Rectal smooth muscle tissue (tissue), 1 donor: Measurements from ENCODE around the gene LRMDA.

Experiments
- H3K27ac ChIP-seq: one replicate; pipeline ENCODE4 v1.7.0; 2013; ENCODE audit warnings: low read depth, low read length, inconsistent platforms
- H3K27me3 ChIP-seq: one replicate; pipeline ENCODE4 v1.7.0; 2013; ENCODE audit warnings: low read length; ENCODE audit not compliant: control insufficient read depth, insufficient read depth
- H3K36me3 ChIP-seq: one replicate; pipeline ENCODE4 v1.7.0; 2013; ENCODE audit warnings: low read length; ENCODE audit not compliant: control insufficient read depth, insufficient read depth
- H3K4me1 ChIP-seq: one replicate; pipeline ENCODE4 v1.7.0; 2013; ENCODE audit warnings: low read length; ENCODE audit not compliant: control insufficient read depth, insufficient read depth
- H3K4me3 ChIP-seq: one replicate; pipeline ENCODE4 v1.7.0; 2013; ENCODE audit warnings: low read length
- H3K9ac ChIP-seq: one replicate; pipeline ENCODE4 v1.7.0; 2013; ENCODE audit warnings: low read length

LRMDA gene

DNA sequence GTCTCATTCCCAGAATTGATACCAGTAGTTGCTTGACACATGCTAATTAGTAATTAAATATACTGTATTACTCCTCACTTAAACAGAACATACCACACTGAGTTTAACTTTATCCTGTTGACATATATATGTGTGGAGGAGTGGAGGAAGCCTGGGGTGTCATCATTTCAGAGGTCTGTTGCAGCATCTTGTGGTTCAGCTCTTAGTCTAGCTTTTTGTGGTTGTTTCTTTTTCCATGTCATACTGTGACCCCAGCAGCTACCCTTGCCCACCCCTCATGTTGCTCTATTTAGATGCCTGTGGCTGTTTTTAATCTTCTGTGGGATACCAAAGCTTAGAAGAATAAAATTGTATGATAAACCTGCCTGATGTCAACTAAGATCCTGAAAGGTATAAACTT is 875.4 kb downstream of the LRMDA start:
- no peaks in the 10 kb centered on the region for H3K36me3 ChIP-seq
- H3K27ac ChIP-seq, result no peak overlapping the region
- no peak overlapping the region for H3K4me3 ChIP-seq
- H3K9ac ChIP-seq, result no peak overlapping the region
- H3K4me1 ChIP-seq, result peaks cover 28% of the 10 kb centered on the region
- H3K27me3 ChIP-seq, result no peaks in the 10 kb centered on the region

DNA sequence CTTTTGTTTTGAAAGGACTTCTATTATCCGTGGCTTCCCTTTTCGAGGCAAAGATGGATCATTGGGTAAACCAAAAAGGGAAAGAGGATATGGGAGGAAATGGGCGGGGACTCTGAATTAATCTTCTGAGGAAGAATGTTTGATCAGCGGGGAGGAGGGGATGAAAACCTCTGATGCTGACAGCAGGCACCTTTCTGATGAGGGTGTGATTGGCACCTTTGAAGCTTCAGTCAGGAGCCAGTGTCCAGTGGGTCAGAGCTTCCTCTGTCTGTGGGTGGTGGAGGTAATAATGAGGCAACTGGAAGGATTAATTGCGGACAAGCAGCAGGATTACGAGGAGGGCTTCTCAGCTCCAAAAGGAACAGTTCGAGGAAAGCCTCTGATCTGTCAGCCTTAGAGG is 877.6 kb downstream of the LRMDA start:
- H3K4me1 ChIP-seq, result peaks cover 21% of the 10 kb centered on the region
- no peaks in the 10 kb centered on the region for H3K36me3 ChIP-seq
- no peak overlapping the region for H3K9ac ChIP-seq
- H3K27me3 ChIP-seq, result no peaks in the 10 kb centered on the region
- no peak overlapping the region for H3K27ac ChIP-seq
- no peak overlapping the region for H3K4me3 ChIP-seq

DNA sequence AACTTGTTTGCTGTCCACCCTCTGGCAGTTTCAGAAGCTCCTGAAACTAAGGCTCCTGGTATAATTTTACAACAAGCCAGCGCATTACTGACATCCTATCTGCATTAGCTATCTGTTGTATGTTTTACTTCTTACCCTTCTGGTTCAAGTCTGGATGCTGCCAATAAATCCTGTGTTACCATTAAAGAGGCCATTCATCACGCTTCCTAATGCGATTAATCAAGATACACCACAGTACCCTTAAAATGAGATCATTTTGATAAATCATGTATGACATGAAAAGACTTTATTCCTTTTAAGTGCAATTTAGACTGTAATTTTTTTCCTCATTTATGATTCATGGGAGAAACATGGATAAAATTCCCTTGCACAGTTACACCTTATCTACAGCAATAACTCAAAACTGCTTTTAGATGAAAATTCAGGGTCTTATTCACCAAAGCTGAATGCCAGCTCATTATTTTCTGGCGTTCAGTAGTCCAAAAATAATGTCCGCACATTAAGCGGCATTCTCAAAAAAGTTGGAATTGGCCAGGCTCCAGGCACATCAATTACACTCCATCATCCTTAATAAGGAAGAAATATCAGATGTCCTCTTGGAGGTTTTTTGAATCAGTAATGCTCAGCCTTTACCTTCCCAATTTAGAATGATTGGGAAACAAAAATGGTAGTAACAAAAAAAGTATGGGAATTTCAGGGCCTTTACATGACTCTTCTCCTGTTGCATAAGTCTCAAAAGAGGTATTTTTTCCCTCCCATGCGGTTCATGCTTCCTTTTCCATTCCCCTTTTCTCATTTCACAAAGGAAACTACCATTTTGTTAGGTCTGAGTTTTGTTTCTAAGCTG is 878.5 kb downstream of the LRMDA start:
- Histone ChIP-seq H3K36me3 (no peaks in the 10 kb centered on the region), H3K27me3 (no peaks in the 10 kb centered on the region), H3K9ac (no peak overlapping the region), H3K4me1 (peaks cover 21% of the 10 kb centered on the region), H3K27ac (peak overlapping the region; percentile 27), H3K4me3 (no peak overlapping the region)

DNA sequence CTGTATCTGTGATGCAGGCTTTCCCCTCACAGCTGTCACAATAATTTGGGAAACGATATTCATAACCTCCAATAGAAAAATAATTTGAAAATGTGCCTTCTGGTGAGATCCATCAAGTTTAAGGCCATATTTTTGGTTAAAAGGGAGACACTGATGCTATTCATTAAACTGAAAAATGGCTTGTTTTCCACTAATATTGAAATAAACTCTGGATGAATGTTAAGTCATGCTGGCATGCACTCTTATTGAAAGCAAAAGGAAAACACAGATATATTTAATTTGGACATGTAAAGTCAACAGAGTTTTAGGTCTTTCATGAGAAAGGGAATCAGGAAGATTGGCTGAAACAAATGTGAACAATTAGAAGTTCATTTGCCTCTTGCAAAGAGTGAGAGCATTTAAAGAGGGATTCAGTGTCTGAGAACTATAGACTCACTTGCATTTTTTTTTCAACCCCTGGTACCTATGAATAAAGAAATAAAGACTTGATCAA is 879.2 kb downstream of the LRMDA start:
- peaks cover 21% of the 10 kb centered on the region for H3K4me1 ChIP-seq
- no peak overlapping the region for H3K9ac ChIP-seq
- H3K4me3 ChIP-seq, result no peak overlapping the region
- H3K36me3 ChIP-seq, result no peaks in the 10 kb centered on the region
- no peak overlapping the region for H3K27ac ChIP-seq
- H3K27me3 ChIP-seq, result no peaks in the 10 kb centered on the region

DNA sequence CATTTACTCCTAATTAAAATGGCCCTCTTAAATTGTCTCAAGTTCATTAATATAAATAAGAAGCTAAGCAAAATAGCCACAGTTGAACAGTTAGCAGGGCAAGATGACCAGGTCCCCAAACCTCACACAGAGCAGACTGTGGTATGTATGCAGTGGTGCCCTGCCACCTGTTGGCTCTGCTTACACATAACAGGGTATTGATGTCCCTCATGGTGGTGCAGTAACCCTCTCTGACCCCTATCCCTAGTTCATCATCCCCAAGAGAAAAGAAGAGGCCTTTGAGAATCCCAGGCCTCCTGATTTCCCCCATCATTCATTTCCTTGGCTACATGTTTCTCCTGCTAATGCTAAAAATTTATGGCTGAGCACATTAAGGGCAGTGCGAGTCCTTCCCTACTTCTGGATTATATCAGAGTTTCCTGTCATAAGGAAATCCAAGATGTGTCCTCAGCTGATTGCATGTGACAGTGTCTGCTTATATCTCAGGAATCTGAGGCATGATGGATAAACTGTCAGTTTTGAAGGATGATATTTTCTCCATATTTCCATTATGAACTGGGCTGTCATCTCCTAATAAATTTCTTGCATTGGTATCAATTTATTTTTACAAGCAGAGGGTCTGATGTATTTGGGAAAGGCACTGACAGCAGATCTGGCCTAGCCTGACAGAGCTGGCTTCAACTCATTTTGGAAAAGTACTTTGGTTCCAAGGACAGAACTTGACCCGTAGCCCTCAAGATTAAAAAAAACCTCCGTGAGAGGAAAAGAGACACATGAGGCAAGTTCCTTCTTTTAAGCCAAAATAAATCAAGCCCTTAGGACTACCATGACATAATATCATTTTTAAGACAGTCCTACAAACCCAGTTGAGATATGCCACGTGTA is 880.6 kb downstream of the LRMDA start:
- Histone ChIP-seq H3K27ac (no peak overlapping the region), H3K36me3 (no peaks in the 10 kb centered on the region), H3K9ac (no peak overlapping the region), H3K4me3 (no peak overlapping the region), H3K27me3 (no peaks in the 10 kb centered on the region), H3K4me1 (peaks cover 21% of the 10 kb centered on the region)

DNA sequence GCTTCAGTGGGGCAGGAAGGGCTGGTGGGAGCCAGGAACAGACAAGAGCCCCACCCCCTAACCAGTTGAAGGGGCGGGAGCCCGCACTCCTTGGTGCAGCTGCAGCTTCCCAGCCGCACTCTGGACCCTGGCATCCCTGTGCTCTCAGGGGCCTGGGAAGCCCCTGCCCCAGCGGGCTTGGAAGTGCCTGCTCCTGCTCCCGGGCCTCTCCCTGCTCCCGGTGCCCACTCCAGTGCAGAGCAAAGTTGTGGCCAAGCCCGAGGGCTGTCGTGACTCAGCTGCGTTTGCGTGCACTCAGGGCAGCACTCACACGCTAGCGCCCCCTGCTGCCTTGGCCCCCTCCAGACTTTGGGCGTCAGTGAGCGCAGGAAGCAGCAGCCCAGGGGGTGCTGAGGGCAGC is 883.8 kb downstream of the LRMDA start:
- H3K4me3 ChIP-seq, result no peak overlapping the region
- H3K27me3 ChIP-seq, result no peaks in the 10 kb centered on the region
- H3K9ac ChIP-seq, result no peak overlapping the region
- no peaks in the 10 kb centered on the region for H3K36me3 ChIP-seq
- H3K27ac ChIP-seq, result no peak overlapping the region
- H3K4me1 ChIP-seq, result peaks cover 13% of the 10 kb centered on the region

DNA sequence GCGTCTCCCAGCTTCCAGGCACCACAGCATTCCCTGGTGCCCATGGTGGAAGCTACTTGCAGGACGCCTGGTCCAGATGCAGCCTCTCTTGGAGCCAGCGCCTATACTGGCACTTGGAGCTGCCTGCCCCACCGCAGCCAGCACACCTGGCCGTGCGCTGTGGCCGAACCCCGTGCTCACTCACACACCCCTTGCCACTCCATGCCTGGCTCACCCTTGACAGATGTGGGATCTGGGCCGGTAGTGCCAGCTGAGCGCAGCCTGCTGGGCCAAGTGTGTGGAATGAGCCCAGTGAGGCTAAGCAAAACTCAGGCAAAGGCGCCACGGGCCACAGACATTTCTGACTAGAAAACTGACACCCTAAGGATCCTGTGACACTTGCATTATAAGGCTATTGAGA is 884.8 kb downstream of the LRMDA start:
- Histone ChIP-seq H3K27me3 (no peaks in the 10 kb centered on the region), H3K4me1 (peaks cover 9% of the 10 kb centered on the region), H3K4me3 (no peak overlapping the region), H3K36me3 (no peaks in the 10 kb centered on the region), H3K9ac (no peak overlapping the region), H3K27ac (no peak overlapping the region)

DNA sequence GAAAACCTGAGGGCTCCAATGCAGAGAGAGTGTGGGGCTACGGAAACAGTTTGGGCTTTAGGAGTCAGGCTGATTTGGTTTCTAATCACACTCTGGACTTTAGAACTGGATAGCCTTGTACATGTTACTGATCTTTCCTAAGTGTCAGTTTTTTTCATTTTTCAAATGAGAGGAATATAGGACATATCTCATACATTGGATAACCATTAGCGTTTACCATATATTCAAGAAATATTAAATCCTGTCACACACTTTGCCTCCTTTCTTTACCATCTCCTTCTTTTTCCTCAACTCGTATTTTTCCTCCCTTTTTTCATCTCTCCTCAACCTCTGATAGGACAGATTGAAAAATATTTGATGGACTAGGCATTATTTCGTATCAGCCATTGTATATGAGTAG is 885.7 kb downstream of the LRMDA start:
- H3K9ac ChIP-seq, result no peak overlapping the region
- no peaks in the 10 kb centered on the region for H3K27me3 ChIP-seq
- peaks cover 5% of the 10 kb centered on the region for H3K4me1 ChIP-seq
- H3K36me3 ChIP-seq, result no peaks in the 10 kb centered on the region
- H3K4me3 ChIP-seq, result no peak overlapping the region
- no peak overlapping the region for H3K27ac ChIP-seq

DNA sequence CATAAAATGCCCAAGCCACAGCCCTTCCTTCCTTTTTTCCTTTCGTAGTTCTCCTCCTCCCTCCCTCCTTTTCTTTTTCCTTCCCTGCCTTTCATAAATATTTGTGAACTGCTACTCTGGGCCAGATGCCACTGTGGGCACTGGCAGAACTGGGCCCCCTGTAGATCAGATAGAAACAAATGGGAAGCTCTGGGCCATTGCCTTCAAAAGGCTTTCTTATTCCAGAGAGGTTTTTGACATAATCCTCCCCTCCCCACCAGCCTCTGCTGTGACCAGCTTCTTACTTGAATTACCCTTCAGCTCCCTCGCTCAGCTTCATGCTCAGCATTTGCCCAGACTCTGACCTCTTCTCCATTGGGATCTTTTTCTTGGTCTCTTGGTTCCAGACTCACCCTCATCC is 886.8 kb downstream of the LRMDA start:
- peaks cover 4% of the 10 kb centered on the region for H3K4me1 ChIP-seq
- no peak overlapping the region for H3K9ac ChIP-seq
- H3K27me3 ChIP-seq, result no peaks in the 10 kb centered on the region
- peak overlapping the region; percentile 27 for H3K4me3 ChIP-seq
- peak overlapping the region; percentile 51 for H3K27ac ChIP-seq
- no peaks in the 10 kb centered on the region for H3K36me3 ChIP-seq

DNA sequence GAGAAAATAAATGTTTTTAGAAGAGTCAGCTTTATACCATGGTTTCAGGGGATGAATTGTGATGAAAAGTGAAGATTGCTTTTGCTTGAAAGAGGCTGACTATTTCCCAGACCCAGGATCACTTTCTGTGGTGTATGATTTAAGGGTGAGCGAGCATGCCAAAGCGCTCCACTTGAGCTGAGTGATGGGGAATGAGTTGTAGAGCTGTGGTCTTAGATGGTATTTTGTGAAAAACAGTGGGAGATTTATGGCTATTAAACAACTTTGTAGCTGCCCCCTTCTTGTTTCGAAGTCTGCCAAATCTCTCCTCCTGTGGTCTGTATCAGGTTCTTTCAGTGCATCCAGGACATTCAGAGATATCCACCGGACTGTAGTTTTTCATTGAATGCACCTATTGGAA is 888.2 kb downstream of the LRMDA start:
- no peak overlapping the region for H3K27ac ChIP-seq

DNA sequence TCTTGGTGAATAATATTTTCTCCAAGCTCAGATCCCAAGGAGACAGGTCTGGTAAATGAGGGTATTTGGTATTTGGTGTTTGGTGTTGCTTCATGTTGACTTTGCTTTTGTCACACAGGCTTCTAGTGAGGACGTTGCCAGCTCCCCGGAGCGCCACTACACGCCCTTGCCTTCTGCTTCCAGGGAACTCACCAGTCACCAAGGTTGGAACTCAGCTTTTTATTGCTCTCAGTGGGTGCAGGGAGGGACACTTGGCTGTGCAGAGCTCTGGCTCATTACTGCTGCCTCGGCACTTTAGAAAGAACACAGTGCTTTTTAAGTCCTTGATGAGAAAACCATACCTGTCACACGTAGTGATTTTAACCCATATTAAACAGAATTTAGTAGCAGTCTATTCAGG is 892.9 kb downstream of the LRMDA start:
- Histone ChIP-seq H3K27ac (no peak overlapping the region), H3K36me3 (no peaks in the 10 kb centered on the region), H3K27me3 (no peaks in the 10 kb centered on the region), H3K4me1 (peaks cover 2% of the 10 kb centered on the region), H3K9ac (no peak overlapping the region), H3K4me3 (no peak overlapping the region)

More for the DNA sequence above, 888.2 kb downstream of the LRMDA start:
- H3K27me3 ChIP-seq, result no peaks in the 10 kb centered on the region
- H3K36me3 ChIP-seq, result no peaks in the 10 kb centered on the region
- H3K9ac ChIP-seq, result no peak overlapping the region
- H3K4me1 ChIP-seq, result peaks cover 4% of the 10 kb centered on the region
- H3K4me3 ChIP-seq, result no peak overlapping the region

DNA sequence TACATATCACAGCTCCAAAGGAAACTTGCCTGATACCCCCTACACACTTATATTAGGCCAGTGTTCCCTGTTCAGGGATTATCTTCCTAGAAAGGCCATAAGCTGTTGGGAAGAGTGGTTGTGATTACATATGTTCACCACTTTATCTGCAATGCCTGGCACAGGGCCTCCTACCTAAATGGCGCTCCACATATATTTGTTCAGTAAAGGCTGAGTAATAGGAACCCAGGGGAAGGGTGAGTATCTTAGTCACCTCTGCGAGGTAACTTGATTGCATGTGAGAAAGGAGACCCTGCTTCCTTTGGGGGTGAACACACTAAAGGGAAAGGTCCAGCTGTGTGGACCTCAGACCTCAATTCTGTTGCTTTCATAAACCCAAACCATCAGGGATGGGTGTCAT is 896.0 kb downstream of the LRMDA start:
- no peak overlapping the region for H3K9ac ChIP-seq
- H3K4me1 ChIP-seq, result peaks cover 6% of the 10 kb centered on the region

More for the DNA sequence above, 896.0 kb downstream of the LRMDA start:
- no peaks in the 10 kb centered on the region for H3K27me3 ChIP-seq
- no peaks in the 10 kb centered on the region for H3K36me3 ChIP-seq
- H3K27ac ChIP-seq, result no peak overlapping the region
- H3K4me3 ChIP-seq, result no peak overlapping the region
